ENCODE results near the gene CROCC2.

DNA sequence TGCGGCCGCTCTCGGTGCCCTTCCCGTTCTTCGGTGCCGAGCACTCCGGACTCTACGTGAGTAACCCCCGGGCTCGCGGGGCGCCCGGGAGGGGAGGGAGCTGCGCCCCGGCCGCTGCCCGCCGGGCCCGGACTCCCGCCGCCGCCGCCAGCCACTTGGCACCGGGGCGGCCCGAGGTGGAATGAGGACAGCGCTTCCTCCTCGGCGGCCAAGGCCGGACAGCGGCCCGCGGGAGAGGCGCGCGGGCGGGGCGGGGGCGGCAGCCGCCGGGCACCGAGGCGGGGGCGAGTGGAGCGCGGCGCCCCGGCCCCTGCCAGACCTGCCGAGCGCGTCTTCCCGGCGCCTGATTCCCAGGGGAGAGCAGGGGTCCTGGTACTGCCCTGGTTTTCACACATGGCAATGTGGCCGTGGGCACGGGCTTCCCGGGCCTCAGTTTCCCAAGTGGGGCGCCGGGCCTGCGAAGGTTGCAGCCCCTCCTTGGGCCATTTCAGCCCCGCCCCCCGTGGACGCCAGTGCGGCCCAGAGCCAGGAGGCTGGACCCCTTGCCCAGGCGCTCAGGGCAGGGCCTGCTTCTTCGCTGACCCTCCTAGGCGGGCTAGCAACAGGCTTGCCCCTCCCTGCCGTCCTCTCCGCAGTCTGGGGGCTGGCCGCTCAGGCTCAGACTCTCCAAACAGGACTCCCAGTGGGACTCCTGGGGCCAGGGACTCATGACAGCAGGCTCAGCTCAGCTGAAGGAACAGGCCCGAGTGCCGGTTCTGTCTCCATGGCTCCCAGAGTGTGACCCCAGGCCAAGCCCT is 93.1 kb downstream of the CROCC2 start:
- TF ChIP-seq, protein P1, sequence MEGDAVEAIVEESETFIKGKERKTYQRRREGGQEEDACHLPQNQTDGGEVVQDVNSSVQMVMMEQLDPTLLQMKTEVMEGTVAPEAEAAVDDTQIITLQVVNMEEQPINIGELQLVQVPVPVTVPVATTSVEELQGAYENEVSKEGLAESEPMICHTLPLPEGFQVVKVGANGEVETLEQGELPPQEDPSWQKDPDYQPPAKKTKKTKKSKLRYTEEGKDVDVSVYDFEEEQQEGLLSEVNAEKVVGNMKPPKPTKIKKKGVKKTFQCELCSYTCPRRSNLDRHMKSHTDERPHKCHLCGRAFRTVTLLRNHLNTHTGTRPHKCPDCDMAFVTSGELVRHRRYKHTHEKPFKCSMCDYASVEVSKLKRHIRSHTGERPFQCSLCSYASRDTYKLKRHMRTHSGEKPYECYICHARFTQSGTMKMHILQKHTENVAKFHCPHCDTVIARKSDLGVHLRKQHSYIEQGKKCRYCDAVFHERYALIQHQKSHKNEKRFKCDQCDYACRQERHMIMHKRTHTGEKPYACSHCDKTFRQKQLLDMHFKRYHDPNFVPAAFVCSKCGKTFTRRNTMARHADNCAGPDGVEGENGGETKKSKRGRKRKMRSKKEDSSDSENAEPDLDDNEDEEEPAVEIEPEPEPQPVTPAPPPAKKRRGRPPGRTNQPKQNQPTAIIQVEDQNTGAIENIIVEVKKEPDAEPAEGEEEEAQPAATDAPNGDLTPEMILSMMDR (IDR thresholded peaks at IDR 0.05 in 2 of 3, conservative IDR thresholded peaks at IDR 0.05 in 1 of 3; ENCODE audit: control insufficient read depth in 2 of 3, extremely low read depth in 1 of 3, insufficient read depth in 1 of 3, low read depth in 3 of 3, low read length in 3 of 3) = no peak
- TF ChIP-seq, protein P2, sequence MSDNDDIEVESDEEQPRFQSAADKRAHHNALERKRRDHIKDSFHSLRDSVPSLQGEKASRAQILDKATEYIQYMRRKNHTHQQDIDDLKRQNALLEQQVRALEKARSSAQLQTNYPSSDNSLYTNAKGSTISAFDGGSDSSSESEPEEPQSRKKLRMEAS (IDR thresholded peaks at IDR 0.05; ENCODE audit: low read depth, low read length) = no peak
- TF ChIP-seq BRCA1 (IDR thresholded peaks at IDR 0.05; ENCODE audit: low read depth, low read length) (no peak), POLR2A (IDR thresholded peaks at IDR 0.05; ENCODE audit: low read depth, low read length) (no peak), SRF (IDR thresholded peaks at IDR 0.05; ENCODE audit: low read depth in 2 of 2, low read length in 2 of 2) (no peak)

All from GM12878 (cell line).